H9 (cell line): ENCODE results near the gene UCKL1. TPM values are rescaled to one million over a fixed set of nuclear protein-coding genes. Genes with fewer than 3 reads are reported as not detected.

Experiments used
- DNase-seq: peaks from one replicate; pipeline ENCODE4 v3.0.0-alpha.2; 2017
- H2AFZ ChIP-seq: one replicate; pipeline ENCODE4 v1.6.1; 2013; ENCODE audit warnings: mild to moderate bottlenecking, low read length, control low read depth, moderate library complexity
- H2AK5ac ChIP-seq: 2 replicates; pipeline ENCODE4 v1.6.1; 2013; ENCODE audit warnings: low read length, control low read depth, mixed read lengths; ENCODE audit not compliant: insufficient read length
- H2BK120ac ChIP-seq: one replicate; pipeline ENCODE4 v1.6.1; 2013; ENCODE audit warnings: low read depth, mild to moderate bottlenecking, low read length, control low read depth, inconsistent platforms; ENCODE audit not compliant: poor library complexity, severe bottlenecking
- H2BK12ac ChIP-seq: 2 replicates; pipeline ENCODE4 v1.6.1; 2013; ENCODE audit warnings: low read length, control low read depth, mixed read lengths, low read depth; ENCODE audit not compliant: insufficient read length
- H2BK15ac ChIP-seq: 2 replicates; pipeline ENCODE4 v1.6.1; 2013; ENCODE audit warnings: low read depth, low read length, control low read depth
- H2BK20ac ChIP-seq: one replicate; pipeline ENCODE4 v1.6.1; 2013; ENCODE audit warnings: low read depth, mild to moderate bottlenecking, low read length, control low read depth, inconsistent platforms; ENCODE audit not compliant: poor library complexity, severe bottlenecking
- H2BK5ac ChIP-seq: 2 replicates; pipeline ENCODE4 v1.6.1; 2013; ENCODE audit warnings: low read length, control low read depth, mixed read lengths; ENCODE audit not compliant: insufficient read length
- H3K14ac ChIP-seq: 2 replicates; pipeline ENCODE4 v1.6.1; 2013; ENCODE audit warnings: low read length, control low read depth; ENCODE audit not compliant: insufficient read depth
- H3K18ac ChIP-seq: 2 replicates; pipeline ENCODE4 v1.6.1; 2013; ENCODE audit warnings: low read depth, mild to moderate bottlenecking, mixed read lengths, low read length, control low read depth; ENCODE audit not compliant: insufficient read length
- H3K23ac ChIP-seq: 2 replicates; pipeline ENCODE4 v1.6.1; 2013; ENCODE audit warnings: low read length, control low read depth, mixed read lengths, low read depth; ENCODE audit not compliant: insufficient read length
- H3K23me2 ChIP-seq: 2 replicates; pipeline ENCODE4 v1.6.1; 2013; ENCODE audit warnings: low read depth, mild to moderate bottlenecking, mixed read lengths, low read length, control low read depth; ENCODE audit not compliant: insufficient read length, poor library complexity, severe bottlenecking
- H3K27ac ChIP-seq: 2 replicates; pipeline ENCODE4 v1.5.1; 2013; ENCODE audit warnings: low read length, control low read depth, mixed read lengths, low read depth; ENCODE audit not compliant: insufficient read length
- H3K27me3 ChIP-seq: 2 replicates; pipeline ENCODE4 v1.6.1; 2013; ENCODE audit warnings: low read length, control low read depth, inconsistent platforms; ENCODE audit not compliant: insufficient read depth
- H3K4ac ChIP-seq: 2 replicates; pipeline ENCODE4 v1.6.1; 2013; ENCODE audit warnings: low read depth, mild to moderate bottlenecking, control low read depth, inconsistent platforms, low read length, moderate library complexity
- H3K4me1 ChIP-seq: 2 replicates; pipeline ENCODE4 v1.6.1; 2013; ENCODE audit warnings: low read length, control low read depth, inconsistent platforms; ENCODE audit not compliant: insufficient read depth
- H3K4me2 ChIP-seq: 2 replicates; pipeline ENCODE4 v1.6.1; 2013; ENCODE audit warnings: low read length, control low read depth, mixed read lengths; ENCODE audit not compliant: insufficient read length, insufficient read depth
- H3K56ac ChIP-seq: 2 replicates; pipeline ENCODE4 v1.6.1; 2013; ENCODE audit warnings: low read depth, mild to moderate bottlenecking, mixed read lengths, low read length, control low read depth; ENCODE audit not compliant: insufficient read length
- H3K79me1 ChIP-seq: 2 replicates; pipeline ENCODE4 v1.6.1; 2013; ENCODE audit warnings: low read depth, mild to moderate bottlenecking, moderate library complexity, low read length, control low read depth, inconsistent platforms; ENCODE audit not compliant: insufficient read depth, poor library complexity, severe bottlenecking
- H3K79me2 ChIP-seq: 2 replicates; pipeline ENCODE4 v1.6.1; 2013; ENCODE audit warnings: low read length, control low read depth, inconsistent platforms; ENCODE audit not compliant: insufficient read depth
- H3K9ac ChIP-seq: 2 replicates; pipeline ENCODE4 v1.6.1; 2013; ENCODE audit warnings: low read length, control low read depth, mixed read lengths; ENCODE audit not compliant: insufficient read length; ENCODE audit errors: extremely low read depth
- H3K9me3 ChIP-seq: one replicate; pipeline ENCODE4 v1.6.1; 2013; ENCODE audit warnings: low read depth, low read length, inconsistent platforms; ENCODE audit not compliant: control insufficient read depth
- H3T11ph ChIP-seq: one replicate; pipeline ENCODE4 v1.6.1; 2013; ENCODE audit warnings: mild to moderate bottlenecking, low read length, control low read depth, inconsistent platforms
- H4K20me1 ChIP-seq: one replicate; pipeline ENCODE4 v1.6.1; 2013; ENCODE audit not compliant: control insufficient read depth, insufficient read length, insufficient read depth
- H4K5ac ChIP-seq: 2 replicates; pipeline ENCODE4 v1.6.1; 2013; ENCODE audit warnings: low read depth, mild to moderate bottlenecking, mixed read lengths, low read length, control low read depth; ENCODE audit not compliant: insufficient read length
- H4K8ac ChIP-seq: replicated peaks from 2 replicates; pipeline ENCODE4 v1.6.1; 2013; ENCODE audit warnings: low read length, control low read depth, mixed read lengths, low read depth; ENCODE audit not compliant: insufficient read length
- H4K91ac ChIP-seq: 2 replicates; pipeline ENCODE4 v1.6.1; 2013; ENCODE audit warnings: low read depth, mild to moderate bottlenecking, moderate library complexity, mixed read lengths, low read length, control low read depth; ENCODE audit not compliant: insufficient read length
- H3K27ac Mint-ChIP-seq, 3 experiments: 2 replicates in 2 of 3; 3 replicates in 1 of 3; pipeline ENCODE4 v1.8.0; 2020 to 2021; ENCODE audit warnings: mixed read lengths in 3 of 3, mild to moderate bottlenecking in 1 of 3, moderate library complexity in 1 of 3
- H3K27me3 Mint-ChIP-seq: 2 replicates; pipeline ENCODE4 v1.8.0; 2021; ENCODE audit warnings: low read depth, mild to moderate bottlenecking, moderate library complexity, mixed read lengths
- H3K36me3 Mint-ChIP-seq, 3 experiments: 2 replicates in 2 of 3; 3 replicates in 1 of 3; pipeline ENCODE4 v1.8.0; 2020 to 2021; ENCODE audit warnings: low read depth in 3 of 3, mixed read lengths in 3 of 3; ENCODE audit not compliant: insufficient read depth in 1 of 3
- H3K4me1 Mint-ChIP-seq, 2 experiments: 2 replicates each; pipeline ENCODE4 v1.8.0; 2020; ENCODE audit warnings: mixed read lengths in 2 of 2
- H3K4me3 Mint-ChIP-seq, 2 experiments: 2 replicates in 1 of 2; 3 replicates in 1 of 2; pipeline ENCODE4 v1.8.0; 2020 to 2021; ENCODE audit warnings: mild to moderate bottlenecking in 2 of 2, mixed read lengths in 2 of 2, moderate library complexity in 1 of 2
- H3K9me3 Mint-ChIP-seq, 2 experiments: 2 replicates in 1 of 2; 3 replicates in 1 of 2; pipeline ENCODE4 v1.8.0; 2020; ENCODE audit warnings: mild to moderate bottlenecking in 2 of 2, mixed read lengths in 2 of 2, moderate library complexity in 1 of 2
- WGBS: extraction: QIAGEN DNeasy Blood & Tissue Kit; methylation state at CpG from one replicate; pipeline ENCODE4 v1.1.7; 2013; ENCODE audit warnings: missing lambda C conversion rate, low lambda C conversion rate, mixed read lengths; ENCODE audit not compliant: insufficient read length; ENCODE audit errors: extremely low coverage; 5-methylcytosine and 5-hydroxymethylcytosine counted together
- total RNA-seq: library from RNA; stranded (reverse); gene quantifications from 2 replicates; pipeline ENCODE4 v1.2.1, GENCODE V29; 2021
- TF ChIP-seq, protein P1 (sequence below): fragments of 200-600 bp; sonication (generic); conservative IDR thresholded peaks from 3 replicates; pipeline ENCODE4 v1.8.0; 2021; ENCODE audit warnings: antibody characterized with exemption, mild to moderate bottlenecking

Gene UCKL1
- total RNA-seq, 1 experiment from 2014 or later: 40.9 TPM

DNA sequence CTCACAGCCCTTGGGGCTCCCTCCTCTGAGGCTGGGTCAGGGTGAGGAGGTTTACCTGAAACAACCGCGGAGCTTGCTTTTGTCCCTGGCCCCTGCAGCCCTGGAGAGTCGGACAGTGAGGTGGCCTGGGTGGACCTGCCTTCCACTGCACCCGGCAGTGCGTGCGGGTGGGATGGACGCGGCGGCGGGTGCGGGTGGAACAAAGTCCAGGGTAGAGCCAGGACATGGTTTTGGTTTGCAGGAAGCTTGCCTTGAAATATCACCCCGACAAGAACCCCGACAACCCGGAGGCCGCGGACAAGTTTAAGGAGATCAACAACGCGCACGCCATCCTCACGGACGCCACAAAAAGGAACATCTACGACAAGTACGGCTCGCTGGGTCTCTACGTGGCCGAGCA is 27.1 kb downstream of the UCKL1 start:
- no peak overlapping the region for H3K9ac ChIP-seq
- H2BK12ac ChIP-seq: no peak overlapping the region
- no peak overlapping the region for H3K4me2 ChIP-seq
- H3K4ac ChIP-seq: no peak overlapping the region
- H3K23ac ChIP-seq: no peak overlapping the region
- H3K9me3 ChIP-seq: no peaks in the 10 kb centered on the region
- no peak overlapping the region for H2AK5ac ChIP-seq
- H3K36me3 Mint-ChIP-seq: peaks cover 34 to 60% (median 52%) of the 10 kb centered on the region in 3 experiments
- H4K91ac ChIP-seq: no peak overlapping the region
- H3K27ac Mint-ChIP-seq: peak overlapping the region in 1 of 3 experiments; percentile 66; a peak in 1 of 7 replicates
- no peak overlapping the region for H4K5ac ChIP-seq
- H4K8ac ChIP-seq: no peak overlapping the region
- no peaks in the 10 kb centered on the region for H3K79me1 ChIP-seq
- no peak overlapping the region for H2BK20ac ChIP-seq
- H2AFZ ChIP-seq: no peak overlapping the region
- 0 out of 5 replicates have a peak overlapping the region, but pooled peaks of 1 of the 2 experiments have one; percentile 9 for H3K4me3 Mint-ChIP-seq
- no peak overlapping the region for H3K27ac ChIP-seq
- no peak overlapping the region for H3K18ac ChIP-seq
- no peaks in the 10 kb centered on the region for H3K27me3 Mint-ChIP-seq
- no peaks in the 10 kb centered on the region for H4K20me1 ChIP-seq
- no peak overlapping the region for H2BK15ac ChIP-seq
- no peak overlapping the region for H3K56ac ChIP-seq
- no peak overlapping the region for H3T11ph ChIP-seq
- H3K9me3 Mint-ChIP-seq: no peaks in the 10 kb centered on the region
- H3K4me1 ChIP-seq: no peaks in the 10 kb centered on the region
- no peaks in the 10 kb centered on the region for H3K27me3 ChIP-seq
- no peaks in the 10 kb centered on the region for H3K4me1 Mint-ChIP-seq
- TF ChIP-seq, protein P1, sequence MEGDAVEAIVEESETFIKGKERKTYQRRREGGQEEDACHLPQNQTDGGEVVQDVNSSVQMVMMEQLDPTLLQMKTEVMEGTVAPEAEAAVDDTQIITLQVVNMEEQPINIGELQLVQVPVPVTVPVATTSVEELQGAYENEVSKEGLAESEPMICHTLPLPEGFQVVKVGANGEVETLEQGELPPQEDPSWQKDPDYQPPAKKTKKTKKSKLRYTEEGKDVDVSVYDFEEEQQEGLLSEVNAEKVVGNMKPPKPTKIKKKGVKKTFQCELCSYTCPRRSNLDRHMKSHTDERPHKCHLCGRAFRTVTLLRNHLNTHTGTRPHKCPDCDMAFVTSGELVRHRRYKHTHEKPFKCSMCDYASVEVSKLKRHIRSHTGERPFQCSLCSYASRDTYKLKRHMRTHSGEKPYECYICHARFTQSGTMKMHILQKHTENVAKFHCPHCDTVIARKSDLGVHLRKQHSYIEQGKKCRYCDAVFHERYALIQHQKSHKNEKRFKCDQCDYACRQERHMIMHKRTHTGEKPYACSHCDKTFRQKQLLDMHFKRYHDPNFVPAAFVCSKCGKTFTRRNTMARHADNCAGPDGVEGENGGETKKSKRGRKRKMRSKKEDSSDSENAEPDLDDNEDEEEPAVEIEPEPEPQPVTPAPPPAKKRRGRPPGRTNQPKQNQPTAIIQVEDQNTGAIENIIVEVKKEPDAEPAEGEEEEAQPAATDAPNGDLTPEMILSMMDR: no peak
- H2BK5ac ChIP-seq: no peak overlapping the region
- no peaks in the 10 kb centered on the region for H3K23me2 ChIP-seq
- H2BK120ac ChIP-seq: no peak overlapping the region
- H3K14ac ChIP-seq: no peak overlapping the region
- H3K79me2 ChIP-seq: no peaks in the 10 kb centered on the region
- WGBS: no CpG with 5 or more reads among the region's 26 CpGs
- DNase-seq: no peak
